Stimulated activated CD8-positive, alpha-beta memory T cell treated with anti-CD3 and anti-CD28 coated beads, Interleukin-7, amount 100 ng/mL, for 48 hours (primary cell): ENCODE results near the gene PRKAR1B.
"Not testable (repeated sequence)": the region's sequence is repeated elsewhere in the genome, so short reads cannot be mapped to it uniquely, and the experiment has no call there.

Experiments used
- DNase-seq, 2 donors: peaks; one replicate each; pipeline ENCODE4 v3.0.0-alpha.2; 2020; ENCODE audit warnings: low read depth in 1 of 2; ENCODE audit errors: extremely low read depth in 1 of 2

PRKAR1B gene

DNA sequence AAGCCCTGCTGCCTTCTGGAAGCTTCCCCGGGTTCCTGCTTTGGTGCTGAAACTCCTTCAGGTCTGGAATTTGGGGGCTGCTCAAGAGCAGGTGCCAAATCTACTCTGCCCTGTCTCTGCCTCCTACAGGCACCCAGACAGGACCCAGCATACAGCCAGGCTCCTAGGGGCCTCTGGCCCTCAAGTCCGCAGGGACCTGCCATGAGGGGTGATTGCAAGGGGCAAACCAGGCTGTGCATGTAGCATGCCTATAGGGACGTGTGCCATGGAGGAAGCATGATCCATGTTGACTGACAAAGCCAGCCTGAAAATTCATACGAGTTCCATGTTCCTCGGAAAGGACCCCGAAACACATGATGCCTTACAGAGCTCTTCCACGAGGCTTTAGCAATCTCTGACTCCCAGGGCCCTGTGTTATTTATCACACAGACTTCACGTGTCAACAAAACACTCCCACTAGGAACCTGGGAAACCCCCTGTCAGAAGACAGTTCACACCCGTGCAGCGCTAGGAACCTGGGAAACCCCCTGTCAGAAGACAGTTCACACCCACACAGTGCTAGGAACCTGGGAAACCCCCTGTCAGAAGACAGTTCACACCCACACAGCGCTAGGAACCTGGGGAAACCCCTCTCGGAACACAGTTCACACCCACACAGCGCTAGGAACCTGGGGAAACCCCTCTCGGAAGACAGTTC lies 75.9 kb downstream of the PRKAR1B start:
- peak in 1 of 2 donors; percentile 13 for DNase-seq

DNA sequence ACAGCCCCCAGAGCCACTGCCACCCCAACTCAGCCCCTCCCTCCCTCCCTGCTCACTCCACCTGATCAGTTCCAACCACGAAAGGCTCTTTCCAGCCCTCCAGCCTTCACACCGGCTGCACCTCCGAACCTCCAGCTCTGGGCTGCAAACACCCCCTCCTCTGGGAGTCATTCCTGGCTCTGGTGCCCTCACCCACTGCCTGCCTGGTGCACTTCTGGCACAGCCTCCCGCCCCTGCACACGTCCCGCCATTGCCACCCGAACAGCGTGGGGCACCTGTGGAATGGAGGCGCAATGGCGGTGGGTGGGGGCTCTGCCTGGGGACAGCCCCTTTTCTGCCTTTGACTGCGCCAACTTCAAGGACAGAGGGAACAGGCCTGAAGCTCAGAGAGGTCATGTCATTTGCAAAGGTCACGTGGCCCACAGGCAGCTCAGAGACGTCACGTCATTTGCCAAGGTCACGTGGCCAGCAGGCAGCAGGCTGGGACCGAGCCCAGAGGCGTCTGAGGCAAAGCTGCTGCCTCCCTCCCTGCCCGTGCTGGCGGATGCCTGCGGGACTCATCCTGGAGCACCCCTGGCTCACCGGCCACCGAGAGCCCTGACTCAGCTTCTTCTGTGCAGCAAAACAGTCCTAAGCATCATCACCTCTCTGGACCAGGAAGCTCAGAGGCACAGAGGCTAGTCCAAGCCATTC lies 76.6 kb downstream of the PRKAR1B start:
- no peak for DNase-seq

DNA sequence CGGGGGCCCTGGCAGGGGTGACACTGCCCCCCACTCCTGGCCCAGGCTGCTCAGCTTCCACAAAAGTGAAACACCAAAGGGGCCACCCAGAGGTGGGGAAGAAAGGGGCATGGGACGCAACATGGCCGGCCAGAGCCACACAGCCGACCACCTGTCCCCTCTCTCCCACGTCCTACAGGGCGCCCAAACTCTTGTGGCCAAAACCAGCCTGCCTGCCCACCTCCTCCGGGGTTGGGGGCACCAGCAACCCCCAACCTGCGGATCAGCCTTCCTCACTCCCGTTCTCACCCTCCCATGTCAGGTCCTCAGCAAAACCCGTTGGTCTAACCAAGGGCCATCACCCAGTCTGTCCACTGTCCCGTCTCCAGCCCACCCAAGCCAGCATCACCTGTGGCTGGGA lies 80.1 kb downstream of the PRKAR1B start:
- DNase-seq: no peak

DNA sequence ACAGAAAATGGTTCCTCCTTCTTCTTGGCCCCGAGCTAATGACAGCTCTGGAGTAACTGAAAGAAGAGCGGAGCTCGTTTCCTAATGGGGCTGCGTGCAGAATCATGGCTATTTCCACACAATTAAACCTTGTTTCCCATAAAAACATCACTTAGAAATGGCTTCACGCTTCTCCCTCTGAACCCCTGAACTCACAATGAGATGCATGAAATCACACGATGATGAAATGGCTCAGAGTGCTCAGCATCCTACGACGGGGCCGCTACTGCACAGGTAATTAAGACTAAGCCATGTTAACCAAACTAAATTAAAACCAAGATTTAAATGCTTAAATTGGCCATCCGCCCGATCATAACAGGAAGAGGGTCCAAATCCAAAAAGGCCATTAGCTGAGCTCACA lies 80.6 kb downstream of the PRKAR1B start:
- no peak for DNase-seq

- DNase-seq: no peak
Observed at GRCh38 chr7:645606-646005, 81.5 kb downstream of the PRKAR1B start.

DNA sequence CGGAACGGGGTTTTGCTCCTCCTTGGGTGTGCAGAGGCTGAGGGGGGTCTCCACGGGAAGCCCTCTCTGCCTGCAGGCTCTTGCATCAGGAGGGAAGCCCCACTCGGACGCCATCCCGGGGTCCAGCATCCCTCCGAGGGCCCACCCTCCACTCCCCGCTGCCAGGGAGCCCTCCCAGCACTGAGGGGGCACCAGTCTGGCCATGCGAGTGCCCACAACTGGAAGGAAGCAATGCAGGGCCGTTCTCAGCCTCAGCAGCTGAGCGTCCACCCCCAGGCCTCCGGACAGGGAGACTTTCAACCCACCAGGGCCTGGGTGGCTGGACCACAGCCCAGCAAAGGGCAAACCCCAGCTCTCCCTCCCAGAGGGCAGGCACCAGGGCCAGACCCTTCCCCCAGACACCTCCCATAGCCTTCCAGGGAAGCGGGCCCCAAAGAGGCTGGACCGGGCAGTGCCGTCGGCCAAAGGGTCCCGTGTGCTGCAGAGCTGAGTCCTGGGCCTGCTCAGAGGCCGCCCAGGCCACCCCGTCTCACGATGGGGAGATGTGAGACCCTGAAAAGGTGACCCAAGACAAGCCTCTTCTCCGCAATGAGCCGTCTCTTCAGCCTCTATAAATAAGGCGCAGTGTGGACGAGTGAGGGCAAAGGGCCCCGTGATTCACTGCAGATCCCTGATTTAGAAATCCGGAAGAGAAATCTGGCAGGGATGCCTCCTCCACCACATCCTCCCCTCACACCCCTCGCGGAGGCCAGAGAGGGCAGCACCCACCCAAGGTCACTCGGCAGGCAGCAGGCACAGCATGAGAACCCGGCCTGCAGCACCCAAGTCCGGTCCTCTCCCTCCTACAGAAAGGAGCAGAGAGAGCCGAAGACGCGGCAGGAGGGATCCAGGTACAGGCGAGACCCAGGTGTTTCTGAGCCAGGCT lies 82.4 kb downstream of the PRKAR1B start:
- no peak for DNase-seq

DNA sequence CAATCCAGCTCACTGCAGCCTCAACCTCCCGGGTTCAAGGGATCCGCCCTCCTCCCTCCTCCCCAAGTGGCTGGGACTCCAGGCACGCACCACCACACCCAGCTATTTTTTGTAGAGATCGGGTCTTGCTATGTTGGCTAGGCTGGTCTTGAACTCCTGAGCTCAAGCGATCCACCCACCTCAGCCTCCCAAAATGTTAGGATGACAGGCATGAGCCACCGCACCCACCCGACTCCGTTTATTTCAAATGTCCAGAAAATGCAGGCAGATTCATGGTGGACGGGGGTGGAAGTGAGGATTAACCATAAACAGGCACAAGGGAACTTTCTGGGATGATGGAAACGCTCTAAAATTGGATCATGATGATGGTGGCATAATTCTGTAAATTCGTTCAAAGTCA lies 85.1 kb downstream of the PRKAR1B start:
- DNase-seq: no peak

- DNase-seq: no peak
Observed at GRCh38 chr7:641269-641671, 85.8 kb downstream of the PRKAR1B start.

DNA sequence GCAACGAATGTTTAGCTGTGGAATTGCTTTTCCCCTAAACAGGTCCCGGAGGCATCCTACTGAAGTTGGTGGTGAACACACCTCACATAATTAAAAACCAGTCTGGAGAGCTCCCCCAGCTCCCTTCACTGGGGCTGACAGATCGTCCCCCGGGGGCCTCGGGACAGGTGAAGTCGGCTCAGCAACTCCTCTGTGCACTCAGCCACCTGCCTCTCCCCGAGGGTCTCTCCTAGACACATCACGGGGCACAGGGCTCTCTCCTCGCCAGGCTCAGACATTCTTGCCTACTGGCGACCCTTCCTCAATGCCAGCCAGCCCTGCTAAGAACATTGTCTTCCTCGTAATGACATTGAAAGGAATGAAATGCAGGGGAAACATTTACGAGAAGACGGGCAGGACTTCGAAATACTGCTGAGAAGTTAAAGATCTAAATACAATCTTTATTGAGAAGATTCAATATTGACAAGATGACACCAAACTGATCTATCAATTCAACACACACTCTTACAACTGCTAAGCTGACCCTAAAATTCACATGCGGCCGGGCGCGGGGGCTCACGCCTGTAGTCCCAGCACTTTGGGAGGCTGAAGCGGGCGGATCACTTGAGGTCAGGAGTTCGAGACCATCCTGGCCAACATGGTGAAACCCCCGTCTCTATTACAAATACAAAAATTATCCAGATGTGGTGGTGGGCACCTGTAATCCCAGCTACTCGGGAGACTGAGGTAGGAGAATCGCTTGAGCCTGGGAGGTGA lies 88.6 kb downstream of the PRKAR1B start:
- no peak for DNase-seq

- DNase-seq: no peak
Observed at GRCh38 chr7:637826-638225, 89.3 kb downstream of the PRKAR1B start.

DNA sequence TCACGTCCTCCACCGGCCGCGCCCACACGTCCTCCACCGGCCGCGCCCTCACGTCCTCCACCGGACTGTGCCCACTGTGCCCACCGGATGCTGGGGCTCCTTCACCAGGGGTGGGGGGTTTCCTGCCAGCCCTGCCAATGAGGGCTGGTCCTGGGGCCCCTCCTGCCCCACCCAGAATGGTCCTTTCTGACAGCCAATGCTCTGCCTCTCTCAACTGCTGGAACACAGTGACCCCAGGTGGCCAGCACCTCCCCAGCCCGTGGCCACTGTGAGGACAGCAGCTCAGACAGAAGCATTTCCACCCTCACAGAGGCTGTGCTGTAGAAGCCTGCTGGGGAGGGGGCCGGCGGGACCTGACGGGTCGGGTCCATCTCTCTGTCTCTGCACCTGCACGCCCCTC lies 90.7 kb downstream of the PRKAR1B start:
- DNase-seq: no peak

GRCh38 chr7:635687-636382 lies 91.2 kb downstream of the PRKAR1B start:
- DNase-seq: not testable (repeated sequence)

GRCh38 chr7:635227-635626 lies 91.9 kb downstream of the PRKAR1B start:
- DNase-seq: no peak

DNA sequence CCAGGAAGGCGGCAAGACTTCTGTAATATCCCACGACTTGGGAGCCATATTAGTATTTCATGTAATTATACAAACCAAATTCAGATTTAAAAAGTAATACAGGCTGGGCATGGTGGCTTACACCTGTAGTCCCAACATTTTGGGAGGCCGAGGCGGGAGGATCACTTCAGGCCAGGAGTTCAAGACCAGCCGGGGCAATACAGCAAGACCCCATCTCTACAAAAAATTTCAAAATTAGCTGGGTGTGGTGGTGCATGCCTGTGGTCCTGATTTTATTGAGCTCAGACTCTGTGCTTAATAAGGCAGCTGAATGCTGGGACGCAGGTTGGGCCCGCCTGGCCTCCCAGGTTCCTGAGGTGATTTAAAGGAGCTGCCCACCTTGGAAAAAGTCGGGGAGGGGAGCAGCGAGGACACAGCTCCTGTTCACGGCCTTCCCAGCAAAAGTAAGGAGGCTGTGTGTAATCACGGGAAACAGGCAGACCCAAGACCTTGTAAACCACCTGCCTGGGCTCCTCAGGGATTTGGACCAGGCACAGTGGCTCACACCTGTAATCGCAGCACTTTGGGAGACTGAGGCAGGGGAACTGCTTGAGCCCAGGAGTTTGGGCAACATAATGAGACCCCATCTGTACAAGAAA lies 93.6 kb downstream of the PRKAR1B start:
- DNase-seq: no peak

DNA sequence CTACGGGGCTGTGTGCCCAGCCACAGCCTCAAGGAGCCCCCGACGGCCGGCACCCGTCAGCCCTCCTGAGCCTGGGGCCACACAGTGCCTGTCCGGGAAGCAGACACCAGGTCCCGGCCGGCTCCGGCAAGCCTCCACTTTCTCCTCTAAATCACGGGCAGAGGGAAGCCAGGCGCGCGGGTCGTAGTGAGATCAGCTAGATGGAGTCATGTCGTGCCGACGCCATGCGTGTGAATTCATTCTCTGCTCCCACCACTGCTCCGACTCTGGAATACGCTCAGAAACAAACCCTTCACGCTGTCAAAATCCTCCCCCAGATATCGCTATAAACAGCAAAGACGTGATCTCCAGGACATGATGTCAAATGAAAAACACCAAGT lies 94.3 kb downstream of the PRKAR1B start:
- DNase-seq: no peak

DNA sequence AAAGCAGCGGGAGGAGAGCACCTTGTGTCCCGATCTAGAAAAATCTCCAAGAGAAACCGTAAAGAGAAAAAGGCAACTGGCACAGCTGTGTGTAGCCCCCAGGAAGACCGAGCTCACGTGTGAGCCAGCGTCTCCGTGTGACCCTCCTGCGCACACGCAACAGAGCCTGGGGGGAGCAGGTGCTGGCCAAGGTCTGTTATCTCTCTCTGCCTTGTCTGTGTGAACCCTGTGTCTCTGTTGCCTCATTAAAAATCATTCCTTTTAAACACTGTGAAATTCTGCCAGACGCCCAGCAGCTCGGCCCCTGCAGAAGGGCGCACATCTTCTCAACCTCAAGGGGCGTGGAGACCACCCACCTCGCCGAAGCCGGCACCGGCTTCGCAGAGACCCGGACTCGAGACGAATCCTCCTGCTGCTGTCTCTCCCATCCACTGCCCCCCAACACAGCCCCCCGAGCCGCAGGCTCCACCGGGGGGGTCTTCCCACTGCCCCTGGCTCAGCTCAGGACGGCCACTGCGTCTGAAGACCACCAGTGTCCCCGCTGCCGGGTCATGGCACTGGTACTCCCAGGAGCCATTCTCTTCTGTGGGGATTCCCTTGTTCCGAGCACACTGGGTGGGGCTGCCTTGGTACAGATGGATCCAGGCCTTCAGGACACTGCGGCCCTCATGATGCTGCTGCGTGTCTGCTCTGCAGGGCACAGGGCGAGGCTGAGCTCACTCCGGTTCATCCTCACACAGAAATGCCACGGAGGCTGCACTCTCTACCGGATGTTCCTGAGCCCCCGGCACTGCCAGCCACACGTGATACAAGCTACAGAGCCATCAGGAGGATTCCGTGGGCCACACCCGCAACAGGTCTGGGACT lies 94.9 kb downstream of the PRKAR1B start:
- no peak for DNase-seq

DNA sequence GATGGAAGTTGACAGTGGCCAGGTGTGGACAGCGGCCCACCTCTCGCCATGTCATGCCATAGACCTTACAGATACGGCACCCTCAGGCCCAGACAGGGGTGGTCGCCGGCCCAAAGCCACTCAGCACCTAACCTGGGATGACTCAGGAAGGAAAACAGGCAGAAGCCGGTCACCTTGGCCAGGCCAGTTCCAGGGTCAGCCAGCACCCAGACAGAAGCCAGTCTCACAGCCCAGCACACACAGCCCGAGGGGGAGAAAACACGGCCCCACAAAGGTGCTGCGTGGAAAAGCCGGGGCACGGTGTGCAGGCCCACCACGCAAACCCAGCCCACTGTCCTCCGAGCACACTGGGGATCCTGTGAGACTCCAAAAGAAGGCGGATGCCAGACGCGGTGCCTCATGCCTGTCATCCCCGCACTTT lies 95.8 kb downstream of the PRKAR1B start:
- no peak for DNase-seq

- DNase-seq: no peak
Observed at GRCh38 chr7:630539-630938, 96.5 kb downstream of the PRKAR1B start.

DNA sequence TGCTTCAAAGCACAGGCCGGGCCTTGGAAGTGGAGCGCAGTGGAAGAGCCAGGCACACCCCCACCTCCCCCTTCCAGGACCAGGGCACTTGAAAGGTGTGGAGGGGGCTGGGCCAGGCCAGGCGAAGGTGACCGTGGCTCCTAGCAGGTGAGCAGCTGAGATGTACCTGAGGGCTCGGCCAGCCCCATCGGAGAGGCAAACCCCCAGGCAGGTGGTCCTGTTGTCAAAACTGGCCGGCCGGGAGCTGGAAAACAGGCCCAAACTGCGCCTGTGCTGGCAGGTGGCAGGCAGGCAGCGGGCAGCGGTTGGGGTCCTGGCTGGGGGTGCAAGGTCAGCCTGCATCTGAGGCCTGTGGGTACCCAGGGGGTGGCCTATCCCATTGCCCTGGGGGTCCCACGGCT lies 97.0 kb downstream of the PRKAR1B start:
- DNase-seq: no peak
